K562 (cell line): ENCODE measurements around the gene DCTD. TPM values are rescaled to one million over a fixed set of nuclear protein-coding genes. Genes with fewer than 3 reads are reported as not detected.

Experiments used
- ATAC-seq: fragments of 200-7000 bp; cut with Tn5 transposase; 3 replicates; pipeline ENCODE4 v1.9.1; 2020; ENCODE audit warnings: moderate library complexity
- BruUV-seq: library from RNA; stranded (reverse); fragments of 400-500 nt; replicated peaks from 2 replicates; lab custom pipeline; 2021; lab: Mats Ljungman, UMichigan
- CTCF ChIA-PET: fragments of 300-600 bp; formaldehyde crosslinking; extraction: SDS; loops from one replicate; lab custom pipeline; 2021; ENCODE audit warnings: low intra/inter-chr PET ratio; lab: Yijun Ruan, JAX
- POLR2A ChIA-PET: fragments of 300-600, 350-650 bp; sonication (Branson Sonifier 250); formaldehyde crosslinking; extraction: SDS; loops from one replicate; lab custom pipeline; 2021; ENCODE audit warnings: antibody characterized with exemption, inconsistent platforms; lab: Yijun Ruan, JAX
- DNase-seq, 4 experiments: peaks; one replicate each; pipeline versions ENCODE4 v3.0.0 to v3.0.0-alpha.2; 2011 to 2018; ENCODE audit warnings: low spot score in 3 of 4, mixed read lengths in 3 of 4; ENCODE audit errors: extremely low read depth in 1 of 4
- FAIRE-seq: peaks from 2 replicates; lab custom pipeline; 2011; peaks lifted over from hg19 to GRCh38; lab: Jason Lieb, UNC
- H2AFZ ChIP-seq: 2 replicates; pipeline ENCODE4 v1.6.0; 2011; ENCODE audit warnings: low read depth, low read length, control low read depth, inconsistent platforms
- H3K27ac ChIP-seq: fragments of 200-600 bp; 3 replicates; pipeline ENCODE4 v1.8.0; 2011; ENCODE audit warnings: low read depth, mild to moderate bottlenecking, control low read depth, inconsistent platforms, low read length, moderate library complexity, mixed read lengths; ENCODE audit errors: extremely low read depth
- H3K27me3 ChIP-seq, 2 experiments: fragments of 300-600 bp in 1 of 2; 2 replicates in 1 of 2; 3 replicates in 1 of 2; pipeline versions ENCODE4 v1.6.0 to v1.8.0; 2011; ENCODE audit warnings: inconsistent platforms in 2 of 2, low read length in 2 of 2, mild to moderate bottlenecking in 1 of 2, mixed read lengths in 1 of 2, moderate library complexity in 1 of 2; ENCODE audit not compliant: control insufficient read depth in 2 of 2, insufficient read depth in 2 of 2
- H3K36me3 ChIP-seq: fragments of 300-600 bp; 3 replicates; pipeline ENCODE4 v1.8.0; 2011; ENCODE audit warnings: mild to moderate bottlenecking, low read length, inconsistent platforms; ENCODE audit not compliant: control insufficient read depth, insufficient read depth
- H3K4me1 ChIP-seq, 2 experiments: fragments of 200-600 bp in 1 of 2; replicated peaks in 1 of 2; 2 replicates in 1 of 2; 3 replicates in 1 of 2; pipeline versions ENCODE4 v1.5.1 to v1.8.0; 2011; ENCODE audit warnings: inconsistent platforms in 2 of 2, low read length in 2 of 2, mild to moderate bottlenecking in 1 of 2, mixed read lengths in 1 of 2, moderate library complexity in 1 of 2; ENCODE audit not compliant: control insufficient read depth in 2 of 2, insufficient read depth in 2 of 2
- H3K4me2 ChIP-seq: 2 replicates; pipeline ENCODE4 v1.6.1; 2011; ENCODE audit warnings: low read length, control low read depth, inconsistent platforms, mixed read lengths; ENCODE audit not compliant: insufficient read depth
- H3K4me3 ChIP-seq: fragments of 200-600 bp; sonication (generic), shearing (Covaris generic); 2 replicates; pipeline ENCODE4 v1.5.1; 2016; ENCODE audit warnings: control low read depth, inconsistent platforms
- H3K79me2 ChIP-seq: fragments of 200-600 bp; 3 replicates; pipeline ENCODE4 v1.8.0; 2011; ENCODE audit warnings: low read length, inconsistent platforms; ENCODE audit not compliant: control insufficient read depth, insufficient read depth
- H3K9ac ChIP-seq, 2 experiments: 2 replicates each; pipeline versions ENCODE4 v1.6.0 to v1.6.1; 2011; ENCODE audit warnings: low read depth in 2 of 2, low read length in 2 of 2, control low read depth in 1 of 2, inconsistent platforms in 1 of 2, mild to moderate bottlenecking in 1 of 2, mixed read lengths in 1 of 2; ENCODE audit not compliant: insufficient read depth in 1 of 2
- H3K9me1 ChIP-seq: one replicate; pipeline ENCODE4 v1.6.0; 2011; ENCODE audit warnings: inconsistent platforms, mild to moderate bottlenecking, low read length, moderate library complexity; ENCODE audit not compliant: control insufficient read depth, insufficient read depth
- H3K9me3 ChIP-seq: replicated peaks from 2 replicates; pipeline ENCODE4 v1.5.1; 2011; ENCODE audit warnings: low read depth, low read length, inconsistent platforms; ENCODE audit not compliant: control insufficient read depth, insufficient read depth
- H4K20me1 ChIP-seq: replicated peaks from 2 replicates; pipeline ENCODE4 v1.6.1; 2011; ENCODE audit warnings: low read length, inconsistent platforms, mixed read lengths; ENCODE audit not compliant: control insufficient read depth, insufficient read depth
- BDP1 ChIP-seq: IDR thresholded peaks from 3 replicates; pipeline ENCODE4 v1.6.1; 2011; ENCODE audit not compliant: insufficient read length, insufficient read depth
- BRF1 ChIP-seq: IDR thresholded peaks from 3 replicates; pipeline ENCODE4 v1.6.1; 2011; ENCODE audit warnings: borderline replicate concordance, mild to moderate bottlenecking; ENCODE audit not compliant: insufficient read length; ENCODE audit errors: extremely low read depth
- CBX8 ChIP-seq: fragments of 200-600 bp; sonication (generic); IDR thresholded peaks from 2 replicates; pipeline ENCODE4 v1.6.1; 2012; ENCODE audit warnings: borderline replicate concordance, mixed run types, low read depth, mild to moderate bottlenecking, moderate library complexity, mixed read lengths, low read length, control low read depth, inconsistent platforms; ENCODE audit not compliant: poor library complexity, severe bottlenecking; ENCODE audit errors: extremely low read depth
- DIDO1 ChIP-seq: fragments of 450-650 bp; IDR thresholded peaks from 2 replicates; pipeline ENCODE4 v1.6.1; 2016; ENCODE audit warnings: low read depth, missing biosample characterization, missing genetic modification characterization
- HDAC2 ChIP-seq: fragments of 450-650 bp; IDR thresholded peaks from 2 replicates; pipeline ENCODE4 v1.6.1; 2016; ENCODE audit warnings: mild to moderate bottlenecking
- IRF9 ChIP-seq: fragments of 450-650 bp; IDR thresholded peaks from 2 replicates; pipeline ENCODE4 v1.6.1; 2016; ENCODE audit warnings: missing biosample characterization, missing genetic modification characterization
- KLF6 ChIP-seq: fragments of 250-450 bp; sonication (Bioruptor Pico); IDR thresholded peaks from 2 replicates; pipeline ENCODE4 v1.4.0; 2020; ENCODE audit warnings: mild to moderate bottlenecking, moderate library complexity, borderline replicate concordance
- NEUROD1 ChIP-seq: fragments of 150-350 bp; IDR thresholded peaks from 2 replicates; pipeline ENCODE4 v1.6.1; 2014; ENCODE audit warnings: borderline replicate concordance, low read length, low read depth; ENCODE audit not compliant: partially characterized antibody
- POLR2B ChIP-seq: fragments of 450-650 bp; IDR thresholded peaks from 2 replicates; pipeline ENCODE4 v1.6.1; 2018; ENCODE audit warnings: low read depth; ENCODE audit not compliant: partially characterized antibody
- SIN3B ChIP-seq: fragments of 450-650 bp; IDR thresholded peaks from 2 replicates; pipeline ENCODE4 v1.6.1; 2017; ENCODE audit warnings: low read depth, mild to moderate bottlenecking, moderate library complexity
- SIRT6 ChIP-seq: IDR thresholded peaks from one replicate; pipeline ENCODE4 v1.6.1; 2012; ENCODE audit warnings: low read depth, mild to moderate bottlenecking, control low read depth, inconsistent platforms, low read length, moderate library complexity
- SMARCE1 ChIP-seq: fragments of 450-650 bp; IDR thresholded peaks from 2 replicates; pipeline ENCODE4 v1.7.1; 2016; ENCODE audit warnings: mild to moderate bottlenecking
- ZMIZ1 ChIP-seq, 2 experiments: fragments of 150-350 bp in 1 of 2; IDR thresholded peaks; 2 replicates each; pipeline ENCODE4 v1.6.1; 2012 to 2016; ENCODE audit warnings: low read depth in 2 of 2, low read length in 2 of 2, mild to moderate bottlenecking in 1 of 2, moderate library complexity in 1 of 2
- ZNF24 ChIP-seq: fragments of 450-650 bp; IDR thresholded peaks from 2 replicates; pipeline ENCODE4 v1.6.1; 2016
- ZNF274 ChIP-seq: IDR thresholded peaks from 2 replicates; pipeline ENCODE4 v1.6.1; 2011; ENCODE audit warnings: low read depth, mild to moderate bottlenecking, low read length, moderate library complexity, borderline replicate concordance
- ZNF398 ChIP-seq: fragments of 250-450 bp; sonication (Bioruptor Pico); IDR thresholded peaks from 2 replicates; pipeline ENCODE4 v1.8.0; 2021; ENCODE audit warnings: moderate library complexity, mild to moderate bottlenecking, inconsistent platforms
- ZNF551 ChIP-seq: fragments of 250-450 bp; sonication (Bioruptor Pico); IDR thresholded peaks from 2 replicates; pipeline ENCODE4 v1.5.0; 2021; ENCODE audit warnings: mild to moderate bottlenecking, moderate library complexity
- ZNF766 ChIP-seq: fragments of 200-800 bp; sonication (Bioruptor generic); conservative IDR thresholded peaks from 2 replicates; pipeline ENCODE4 v1.6.1; 2016; ENCODE audit warnings: missing genetic modification characterization, missing compliant biosample characterization
- WGBS: fragments of 100-300 bp; shearing (Covaris generic); methylation state at CpG from one replicate; pipeline ENCODE4 v1.1.6; 2016; ENCODE audit warnings: low coverage, mixed read lengths; ENCODE audit not compliant: insufficient coverage; ENCODE audit errors: missing lambda C conversion rate; 5-methylcytosine and 5-hydroxymethylcytosine counted together
- in situ Hi-C: fragments of 300-500 bp; cut with MboI; formaldehyde crosslinking; loops from 4 replicates; pipeline ENCODE4 v1.15.0; 2018; ENCODE audit warnings: inconsistent platforms, mixed read lengths
- intact Hi-C: fragments of 100-400 bp; cut with micrococcal nuclease; formaldehyde crosslinking; loops from 2 replicates; pipeline ENCODE4 v1.14.2; 2022
- polyA plus RNA-seq, 8 experiments: library from polyadenylated mRNA; depleted of rRNA in 4 of 8; stranded (reverse) in 5 of 8; unstranded in 3 of 8; fragments of >200 nt; fragmentation: Nextera tagmentation in 2 of 8; fragmentation: Illumina TruSeq in 1 of 8; extraction: Ambion mirVana in 2 of 8; extraction: Trizol in 1 of 8; gene quantifications; 2 replicates each; pipeline versions ENCODE4 v1.2.1 to v1.2.3, GENCODE V29; 2011 to 2014; ENCODE audit warnings: inconsistent platforms in 1 of 8, missing spikeins in 1 of 8
- total RNA-seq, 7 experiments: library from RNA; depleted of rRNA in 6 of 7; stranded (reverse); fragments of >200 nt in 6 of 7; fragmentation: Illumina TruSeq in 2 of 7; extraction: Trizol in 2 of 7; gene quantifications; 2 replicates each; pipeline versions ENCODE4 v1.2.1 to v1.2.3, GENCODE V29; 2011 to 2021; ENCODE audit warnings: low replicate concordance in 1 of 7

The DCTD gene
- total and polyA plus RNA-seq, 9 of the 15 experiments (the other 6 are each of a cell fraction or from before 2014, with no cell fraction given): 38.7 to 114 (median 76.5) TPM

- ChIA-PET CTCF (no interaction called here), POLR2A (no interaction called here)
- Histone ChIP-seq H3K27ac (no peak overlapping the region), H2AFZ (no peak overlapping the region), H3K4me2 (no peak overlapping the region), H3K9me1 (no peaks in the 10 kb centered on the region), H3K9ac (no peak overlapping the region; a peak in 1 of 4 replicates), H3K36me3 (peaks cover 86% of the 10 kb centered on the region), H3K4me3 (no peak overlapping the region), H4K20me1 (no peaks in the 10 kb centered on the region), H3K9me3 (no peaks in the 10 kb centered on the region), H3K4me1 (no peaks in the 10 kb centered on the region; a peak in 1 of 5 replicates), H3K79me2 (peaks cover 13% of the 10 kb centered on the region; the same call in 1 of the 3 replicates), H3K27me3 (no peaks in the 10 kb centered on the region)
- no TSS peak for BruUV-seq
- ATAC-seq (no peak), FAIRE-seq (no peak), DNase-seq (no peak)
- 96% methylated on average over 4 of the region's 4 CpGs for WGBS
- intact Hi-C loops (no loop called here), in situ Hi-C loops (no loop called here)
- TF ChIP-seq SMARCE1: no peak
- TF ChIP-seq ZNF551 (CRISPR knock-in tag): no peak
- no peak for TF ChIP-seq KLF6 (CRISPR knock-in tag)
- TF ChIP-seq IRF9 (tag): no peak
- no peak for TF ChIP-seq SIRT6
- TF ChIP-seq SIN3B: no peak
- no peak for TF ChIP-seq ZMIZ1 (IDR thresholded peaks at IDR 0.05; ENCODE audit: low read depth in 2 of 2, low read length in 2 of 2)
- no peak for TF ChIP-seq BRF1
- no peak for TF ChIP-seq DIDO1
- no peak for TF ChIP-seq ZNF274
- TF ChIP-seq POLR2B: no peak
- TF ChIP-seq CBX8: no peak
- TF ChIP-seq BDP1: no peak
- TF ChIP-seq NEUROD1: no peak
- no peak for TF ChIP-seq HDAC2
- TF ChIP-seq ZNF766 (CRISPR knock-in tag): no peak
- TF ChIP-seq ZNF398 (CRISPR knock-in tag): no peak
- no peak for TF ChIP-seq ZNF24
Observed at GRCh38 chr4:182906786-182907185, 10.4 kb downstream of the DCTD start.
